ENCODE results near the gene PKHD1. TPM values are rescaled to one million over a fixed set of nuclear protein-coding genes. Genes with fewer than 3 reads are reported as not detected.
A peak's percentile ranks its signal among the peaks of the same experiment; 100 is the strongest.

The PKHD1 gene
- polyA plus RNA-seq, 1 of the 3 experiments (the other 2 are of a cell fraction), result not detected

- TF ChIP-seq REST (IDR thresholded peaks at IDR 0.05; ENCODE audit: low read depth, low read length) (no peak), SIN3A (IDR thresholded peaks at IDR 0.05; ENCODE audit: borderline replicate concordance, low read depth, low read length) (no peak), GABPA (IDR thresholded peaks at IDR 0.05; ENCODE audit: low read depth) (no peak), EP300 (IDR thresholded peaks at IDR 0.05; ENCODE audit: borderline replicate concordance in 1 of 2, low read depth in 1 of 2, low read length in 1 of 2) (peak in 1 of 2 experiments; percentile 59; a peak in 1 of 4 replicates), TAF1 (IDR thresholded peaks at IDR 0.05; ENCODE audit: borderline replicate concordance, low read depth, low read length) (no peak), RCOR1 (IDR thresholded peaks at IDR 0.05; ENCODE audit: low read length) (peak; percentile 57; the same call in 1 of the 2 replicates), CTCF (IDR thresholded peaks at IDR 0.05) (no peak)
Observed at GRCh38 chr6:51570168-51570921, 517.1 kb downstream of the PKHD1 start (continued).

- CTCF ChIA-PET, result interaction anchor here (0.6 to 2.7 kb wide), 21 partner anchors 9 to 933 kb away, joined by 3 to 13 read pairs (median 4); no protein-coding TSS in a partner anchor
- H3F3A ChIP-seq (replicated peaks; ENCODE audit: insufficient read depth), result no peaks in the 10 kb centered on the region
Observed at GRCh38 chr6:51569594-51569993, 517.8 kb downstream of the PKHD1 start.

More at GRCh38 chr6:51569594-51569993, 517.8 kb downstream of the PKHD1 start:
- Histone ChIP-seq H3K4me3 (ENCODE audit: low read depth in 2 of 2, low read length in 1 of 2) (no peak overlapping the region), H3K27me3 (ENCODE audit: insufficient read depth) (no peaks in the 10 kb centered on the region; the same call in 1 of the 2 replicates), H3K79me2 (ENCODE audit: insufficient read depth) (no peaks in the 10 kb centered on the region), H4K20me1 (ENCODE audit: insufficient read depth) (no peaks in the 10 kb centered on the region), H3K9me3 (no peaks in the 10 kb centered on the region), H3K27ac (ENCODE audit: low read depth in 2 of 2, low read length in 1 of 2) (peak overlapping the region in 1 of 2 experiments; percentile 88; a peak in 2 of 4 replicates), H3K36me3 (replicated peaks in 1 of 2; ENCODE audit: control insufficient read depth in 1 of 2, insufficient read depth in 2 of 2, low read length in 1 of 2) (no peaks in the 10 kb centered on the region), H3K9me2 (no peaks in the 10 kb centered on the region), H2AFZ (ENCODE audit: low read depth) (no peak overlapping the region), H3K9ac (no peak overlapping the region), H3K4me1 (ENCODE audit: control insufficient read depth in 1 of 2, insufficient read depth in 2 of 2, low read depth in 1 of 2, low read length in 1 of 2) (peaks cover 0 to 16% of the 10 kb centered on the region in 2 experiments; a peak in 2 of 4 replicates), H3K4me2 (no peak overlapping the region)
- DNase-seq, result no peak
- 33% methylated on average over 1 of the region's 1 CpG for WGBS (ENCODE audit: low lambda C conversion rate)
- POLR2A ChIA-PET, result interaction anchor here (1.1 to 2.6 kb wide), 4 partner anchors 9 to 752 kb away, joined by 3 to 12 read pairs (median 6); no protein-coding TSS in a partner anchor
- TF ChIP-seq ELF1 (IDR thresholded peaks at IDR 0.05) (no peak), YY1 (IDR thresholded peaks at IDR 0.05; ENCODE audit: low read depth) (no peak), CTCF (IDR thresholded peaks at IDR 0.05) (no peak), USF2 (IDR thresholded peaks at IDR 0.05; ENCODE audit: borderline replicate concordance, low read depth, low read length) (no peak), FOSL2 (IDR thresholded peaks at IDR 0.05; ENCODE audit: borderline replicate concordance, low read depth) (no peak), TAF1 (IDR thresholded peaks at IDR 0.05; ENCODE audit: borderline replicate concordance, low read depth, low read length) (no peak), RAD21 (IDR thresholded peaks at IDR 0.05; ENCODE audit: low read length) (peak; percentile 68), SMC3 (IDR thresholded peaks at IDR 0.05; ENCODE audit: low read depth, low read length) (peak; percentile 19; the same call in 1 of the 2 replicates), MXI1 (IDR thresholded peaks at IDR 0.05; ENCODE audit: low read depth, low read length) (no peak)

Measured in SK-N-SH (cell line).